Fibroblast of peridontal ligament (primary cell): ENCODE data around the gene SGSM2.
A peak's percentile ranks its signal among the peaks of the same experiment; 100 is the strongest.

Experiments
- DNase-seq: peaks from one replicate; pipeline ENCODE4 v3.0.0-alpha.2; 2010; ENCODE audit errors: extremely low read depth

The SGSM2 gene

DNA sequence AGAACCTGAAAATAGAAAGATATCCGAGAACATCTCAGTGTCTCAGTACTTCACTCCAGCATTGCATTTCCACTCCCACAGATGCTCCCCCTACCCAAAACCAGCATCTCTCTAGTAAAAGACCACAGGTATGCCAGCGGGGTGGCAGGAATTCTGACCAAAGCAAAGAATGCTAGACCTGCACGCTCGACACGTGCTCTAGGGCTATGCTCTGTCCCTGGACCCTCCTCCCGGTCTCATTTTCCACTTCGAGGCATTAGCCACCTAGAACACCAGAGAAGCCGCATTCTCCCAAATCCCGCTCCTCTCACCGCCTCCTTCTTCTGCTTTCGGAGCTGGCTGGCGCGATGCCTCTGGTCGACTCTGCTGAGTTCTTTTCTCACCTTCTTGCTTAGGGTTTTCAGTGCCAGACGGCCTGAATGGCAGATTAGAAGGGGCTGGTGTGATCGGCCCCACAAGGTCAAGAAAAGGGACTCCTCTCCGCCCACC is 1.5 kb upstream of the SGSM2 start:
- no peak for DNase-seq

DNA sequence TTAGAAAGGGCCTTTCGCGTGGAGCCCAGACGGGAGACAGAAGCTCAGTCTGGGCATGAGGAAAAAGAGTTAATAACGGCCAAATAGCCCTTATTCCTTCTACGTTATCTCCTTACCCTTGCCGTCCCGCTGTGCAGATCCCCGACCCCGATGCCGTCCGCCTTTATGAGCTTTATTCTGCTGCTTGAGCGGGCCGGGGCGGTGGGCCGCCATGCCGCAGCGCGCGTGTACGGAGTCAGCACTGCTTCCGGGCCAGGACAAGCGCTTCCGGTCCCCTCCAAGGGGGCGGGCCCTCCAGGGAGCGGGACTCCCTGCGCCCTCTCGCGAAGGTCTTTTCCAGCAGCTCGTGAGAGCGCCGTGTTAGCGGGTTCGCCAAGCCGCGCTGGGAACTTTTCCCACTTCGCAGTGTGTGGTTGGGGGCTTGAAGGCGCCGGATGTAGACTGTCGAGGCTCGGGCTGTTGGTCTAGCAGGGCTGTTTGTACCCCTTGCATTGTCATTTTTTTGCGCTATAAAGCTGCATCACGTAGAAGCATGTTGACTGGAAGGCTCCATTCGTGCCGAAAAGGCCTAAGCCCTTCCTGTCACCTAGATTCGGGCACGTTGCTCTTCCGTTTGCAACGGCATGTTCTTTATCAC is 968 bp upstream of the SGSM2 start, which contains the start of gene TSR1:
TSS of gene TSR1 (minus strand) at position 243 of the 637 bp plus-strand sequence. CDS start at position 213, 30 bp downstream.
- peak; percentile 85 for DNase-seq

DNA sequence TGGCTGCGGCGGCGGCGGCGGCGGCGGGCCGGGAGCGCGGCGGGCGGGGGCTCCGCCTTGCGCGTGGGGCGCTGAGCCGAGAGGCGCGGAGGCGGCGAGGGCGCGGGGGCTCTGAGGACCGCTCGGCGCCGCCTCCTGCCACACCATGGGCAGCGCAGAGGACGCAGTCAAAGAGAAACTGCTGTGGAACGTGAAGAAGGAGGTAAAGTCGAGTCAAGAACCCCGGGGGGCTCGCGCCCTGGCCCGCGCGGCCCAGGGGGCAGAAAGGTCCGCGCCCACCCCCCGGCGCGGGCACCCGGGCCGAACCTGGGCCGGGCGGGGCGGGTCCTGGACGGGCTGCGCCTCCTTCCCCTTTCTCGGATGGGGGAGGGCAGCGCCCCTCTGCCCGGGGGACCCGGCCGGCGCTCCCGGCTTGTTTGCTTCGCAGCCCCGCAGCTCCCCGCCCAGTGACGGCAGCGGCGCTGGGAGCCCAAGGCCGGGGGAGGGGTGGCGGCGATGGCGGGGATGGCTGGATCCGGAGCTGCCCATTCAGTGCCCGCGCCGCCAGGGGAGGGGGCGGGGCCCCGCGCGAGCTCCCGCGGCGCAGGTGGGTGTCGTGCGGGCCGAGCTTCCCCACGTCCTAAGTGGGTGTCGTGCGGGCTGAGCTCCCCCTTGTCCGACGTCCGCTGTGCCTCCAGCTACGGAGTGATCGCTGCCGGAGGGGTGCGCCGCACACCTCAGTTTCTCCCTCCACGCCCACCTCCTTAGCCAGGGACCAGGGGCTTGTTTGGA is 428 bp downstream of the SGSM2 start:
- DNase-seq = peak; percentile 36

DNA sequence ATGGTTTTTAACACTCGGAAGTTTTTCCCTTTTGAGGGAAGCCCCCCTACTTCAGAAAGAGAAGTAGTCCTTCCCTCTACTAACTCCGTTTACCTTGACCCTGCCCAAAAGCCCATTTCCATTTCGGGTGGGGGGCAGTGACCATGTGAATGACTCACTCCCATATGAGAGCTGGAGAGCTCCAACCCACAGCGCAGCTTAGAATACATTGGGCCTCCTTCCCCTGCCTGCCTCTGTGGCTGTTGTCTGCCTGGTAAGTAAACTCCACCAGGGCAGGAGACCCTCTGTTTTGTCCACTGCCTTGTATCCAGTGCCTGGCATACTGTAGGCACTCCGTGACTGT is 985 bp downstream of the SGSM2 start:
- peak; percentile 9 for DNase-seq

DNA sequence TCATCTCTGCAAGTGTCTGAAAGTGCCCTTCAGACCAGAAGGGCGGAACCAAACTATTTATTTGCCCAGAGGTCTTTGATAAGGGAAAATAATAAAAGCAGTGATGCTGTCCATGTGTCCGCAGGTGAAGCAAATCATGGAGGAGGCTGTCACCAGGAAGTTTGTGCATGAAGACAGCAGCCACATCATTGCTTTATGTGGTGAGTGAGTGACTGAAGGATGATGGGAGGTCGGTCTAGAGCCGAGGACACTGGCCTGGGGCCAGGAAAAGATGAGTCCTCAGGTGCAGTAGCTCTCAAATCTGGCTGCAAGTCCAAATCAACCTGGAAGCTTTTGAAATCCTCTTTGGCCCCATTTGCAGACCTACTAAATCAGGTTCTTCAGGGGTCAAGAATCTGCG is 6.1 kb downstream of the SGSM2 start:
- no peak for DNase-seq

DNA sequence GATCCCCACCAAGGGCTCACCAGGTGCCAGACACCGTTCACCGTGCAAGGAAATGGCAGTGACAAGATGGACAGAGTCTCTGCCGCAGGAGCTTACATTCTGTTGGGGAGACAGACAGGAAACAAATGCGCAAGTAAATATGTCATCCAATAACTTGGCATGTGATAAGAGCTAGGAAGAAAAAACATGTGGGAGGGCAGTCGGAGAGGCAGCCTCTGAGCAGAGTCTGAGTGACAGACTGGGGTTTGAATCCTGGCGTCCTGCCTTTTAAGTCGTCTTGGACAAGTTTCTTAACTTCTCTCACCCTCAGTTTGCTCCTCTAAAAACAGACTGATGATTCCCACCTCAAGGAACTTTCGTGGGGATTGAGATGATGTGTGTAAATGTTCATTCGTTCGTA is 7.2 kb downstream of the SGSM2 start:
- no peak for DNase-seq

DNA sequence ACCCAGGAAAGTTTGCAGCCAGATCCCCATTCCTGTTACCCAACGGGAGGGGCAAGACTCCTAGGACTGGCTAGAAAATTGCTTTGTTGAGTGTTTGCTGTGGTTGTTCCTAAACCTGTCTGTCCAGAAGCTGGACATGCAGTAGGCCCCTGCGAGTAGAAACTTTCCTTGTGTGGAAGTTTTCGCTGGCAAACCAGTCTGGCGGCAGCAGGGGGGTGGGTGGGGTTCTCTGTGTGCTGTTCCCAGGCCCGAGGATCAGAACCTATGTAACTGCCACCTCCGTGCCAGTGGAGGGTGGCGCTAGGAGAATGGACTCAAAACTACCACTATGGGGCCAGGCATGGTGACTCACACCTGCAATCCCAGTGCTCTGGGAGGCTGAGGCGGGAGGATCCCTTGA is 9.2 kb downstream of the SGSM2 start:
- DNase-seq = no peak

DNA sequence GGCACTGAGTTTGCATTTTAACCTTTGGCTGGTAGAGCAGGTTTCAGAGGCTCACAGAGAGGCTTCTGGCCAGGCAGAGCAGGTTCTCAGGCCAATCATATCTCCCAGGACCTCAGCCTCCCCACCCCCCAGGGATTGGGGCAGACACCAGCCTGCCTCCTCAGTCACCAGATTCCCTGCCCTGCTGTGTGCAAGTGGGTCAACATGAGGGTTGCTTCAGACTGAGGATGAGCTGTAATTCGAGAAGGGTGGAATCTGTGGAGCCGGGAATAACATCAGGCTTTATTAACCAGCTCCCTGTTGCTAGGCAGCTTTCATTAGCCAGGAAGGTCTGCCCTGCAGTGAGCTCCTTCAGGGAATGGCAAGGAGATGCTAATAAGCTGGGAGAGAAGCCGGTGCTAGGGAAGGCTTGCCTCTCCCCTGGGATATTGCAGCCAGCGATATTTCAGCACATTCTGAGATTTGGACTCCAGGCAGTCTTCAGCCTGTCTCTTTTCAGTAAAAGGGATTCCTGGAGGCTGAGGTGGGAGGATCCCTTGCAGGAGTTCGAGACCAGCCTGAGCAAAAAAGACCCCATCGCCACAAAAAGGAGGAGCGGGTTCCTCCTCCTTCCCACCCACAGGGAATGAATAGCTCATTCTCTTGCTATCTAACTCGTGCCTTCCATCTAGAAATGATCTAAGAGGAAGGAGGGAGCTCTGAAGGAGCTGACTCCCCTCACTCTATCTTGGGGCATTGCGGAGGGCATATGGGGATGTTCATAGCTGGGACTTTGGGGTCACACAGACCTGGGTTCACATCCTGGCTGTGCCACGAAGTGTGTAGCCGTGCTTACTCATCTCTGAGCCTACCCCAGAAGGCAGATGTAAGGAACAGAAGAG is 10.7 kb downstream of the SGSM2 start:
- DNase-seq = peak; percentile 81

DNA sequence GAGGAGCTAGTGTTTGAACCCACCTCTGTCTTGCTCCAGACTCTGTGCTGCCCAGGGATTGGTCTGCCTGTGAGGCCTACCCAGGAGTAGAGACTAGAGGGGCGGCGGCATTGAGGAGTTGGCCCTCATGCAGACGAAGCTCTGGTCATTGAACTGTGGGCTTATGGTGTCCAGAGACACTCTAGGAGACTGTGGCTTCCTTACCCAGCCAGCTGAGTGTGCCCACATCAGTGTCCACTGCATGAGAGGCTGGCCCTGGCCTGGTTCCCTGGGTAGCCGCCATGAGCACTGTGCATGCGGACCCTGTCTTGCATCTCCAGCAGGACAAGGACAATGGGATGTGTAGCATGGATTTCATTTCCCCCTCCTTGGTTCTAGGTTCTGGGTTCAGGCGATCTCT is 14.0 kb downstream of the SGSM2 start:
- DNase-seq = no peak

DNA sequence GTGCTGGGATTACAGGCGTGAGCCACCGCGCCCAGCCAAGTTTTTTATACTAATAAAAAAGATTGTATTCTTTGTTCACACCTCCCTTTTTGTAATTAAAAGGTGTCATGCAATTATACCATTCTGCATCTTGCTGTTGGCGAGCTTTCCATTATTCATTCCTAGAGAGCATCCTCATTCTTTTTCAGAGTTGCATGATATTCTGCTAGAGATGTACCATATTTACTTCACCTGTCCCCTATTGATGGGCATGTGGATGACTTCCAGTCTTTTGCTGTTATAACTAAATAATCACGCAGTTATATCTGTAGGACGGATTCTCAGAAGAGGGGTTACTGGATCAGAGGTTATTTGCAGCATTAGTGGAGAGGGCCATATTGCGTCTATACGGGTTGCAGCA is 17.0 kb downstream of the SGSM2 start:
- DNase-seq = no peak

DNA sequence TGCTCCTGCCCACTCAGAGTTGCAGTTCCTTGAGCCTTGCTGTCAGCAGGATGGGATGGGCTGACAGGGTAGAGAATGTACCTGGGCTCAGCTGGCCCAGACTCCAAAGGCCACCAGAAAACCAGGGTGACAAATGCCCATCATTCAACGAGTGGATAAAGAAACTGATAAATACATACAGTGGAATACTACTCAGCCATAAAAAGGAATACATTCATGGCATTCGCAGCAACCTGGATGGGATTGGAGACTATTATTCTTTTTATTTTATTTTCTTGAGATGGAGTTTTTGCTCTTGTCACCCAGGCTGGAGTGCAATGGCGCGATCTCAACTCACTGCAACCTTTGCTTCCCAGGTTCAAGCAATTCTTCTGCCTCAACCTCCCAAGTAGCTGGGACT is 19.9 kb downstream of the SGSM2 start:
- no peak for DNase-seq

DNA sequence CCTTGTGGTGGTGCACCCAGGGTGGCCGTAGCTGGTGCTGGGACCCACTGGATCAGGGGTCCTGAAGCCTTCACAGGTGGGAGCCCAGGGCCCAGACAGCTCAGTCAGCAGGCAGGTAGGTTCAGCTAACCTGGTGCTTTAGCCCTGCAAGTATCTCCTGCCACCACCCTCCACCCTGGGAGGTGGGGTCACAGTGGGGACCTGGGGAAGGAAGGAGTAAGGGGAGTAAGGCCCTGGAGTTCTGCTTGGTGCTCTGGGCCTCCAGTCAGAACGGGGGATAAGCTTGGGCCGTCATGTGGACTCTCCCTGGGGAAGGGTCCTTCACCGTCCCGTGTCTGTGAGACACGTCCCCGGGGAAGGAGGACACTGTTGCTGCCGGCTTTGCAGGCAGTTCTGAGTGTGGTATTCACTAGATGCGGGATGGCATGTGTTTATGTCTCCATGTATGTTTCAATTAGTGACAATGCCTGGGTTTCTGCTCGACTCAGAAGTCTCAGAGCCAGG is 20.7 kb downstream of the SGSM2 start:
- DNase-seq = no peak

DNA sequence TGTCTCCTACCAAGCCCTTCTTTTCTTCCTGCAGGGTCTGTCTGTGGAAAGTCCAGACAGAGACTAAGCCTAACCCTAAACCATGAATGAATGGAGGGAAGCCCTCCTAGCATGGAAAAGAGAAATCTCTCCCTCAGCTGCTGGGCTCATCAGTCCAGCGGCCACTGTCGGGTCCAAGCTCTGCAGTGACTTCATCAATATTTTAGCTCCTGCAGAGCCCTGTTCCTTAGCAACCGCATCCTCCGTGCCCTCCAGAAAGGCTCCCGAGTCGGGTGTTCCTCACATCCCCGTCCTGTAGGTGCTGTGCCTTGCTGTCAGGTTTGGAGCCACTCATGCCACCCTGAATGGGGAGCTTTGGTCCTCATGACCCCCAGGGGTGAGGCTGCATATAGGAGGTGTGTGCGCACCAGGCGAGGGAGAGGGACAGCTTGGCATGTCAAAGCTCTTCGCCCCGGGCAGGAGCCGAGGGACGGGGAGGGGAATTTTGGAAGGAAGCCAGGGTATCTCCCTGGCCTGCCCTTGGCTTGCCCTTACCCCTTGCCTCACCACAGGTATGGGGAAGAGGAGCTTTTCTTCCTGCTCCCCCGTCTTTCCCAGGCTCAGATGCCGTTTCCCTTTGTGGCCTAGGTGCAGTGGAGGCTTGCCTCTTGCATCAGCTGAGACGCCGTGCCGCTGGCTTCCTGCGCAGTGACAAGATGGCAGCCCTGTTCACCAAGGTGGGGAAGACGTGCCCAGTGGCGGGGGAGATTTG is 23.9 kb downstream of the SGSM2 start:
- DNase-seq = no peak

DNA sequence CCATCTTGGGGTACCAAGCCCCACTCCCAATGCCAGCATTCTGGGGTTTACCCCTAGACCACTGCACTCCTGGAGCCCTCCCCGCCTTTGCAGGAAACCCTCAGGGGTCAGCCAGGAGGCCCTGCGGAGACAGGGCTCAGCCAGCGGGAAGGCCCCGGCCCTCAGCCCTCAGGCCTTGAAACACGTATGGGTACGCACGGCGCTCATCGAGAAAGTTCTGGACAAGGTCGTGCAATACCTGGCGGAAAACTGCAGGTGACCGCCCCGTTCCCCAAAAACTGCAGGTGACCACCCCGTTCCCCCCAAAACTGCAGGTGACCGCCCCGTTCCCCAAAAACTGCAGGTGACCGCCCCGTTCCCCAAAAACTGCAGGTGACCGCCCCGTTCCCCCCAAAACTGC is 24.7 kb downstream of the SGSM2 start:
- no peak for DNase-seq

DNA sequence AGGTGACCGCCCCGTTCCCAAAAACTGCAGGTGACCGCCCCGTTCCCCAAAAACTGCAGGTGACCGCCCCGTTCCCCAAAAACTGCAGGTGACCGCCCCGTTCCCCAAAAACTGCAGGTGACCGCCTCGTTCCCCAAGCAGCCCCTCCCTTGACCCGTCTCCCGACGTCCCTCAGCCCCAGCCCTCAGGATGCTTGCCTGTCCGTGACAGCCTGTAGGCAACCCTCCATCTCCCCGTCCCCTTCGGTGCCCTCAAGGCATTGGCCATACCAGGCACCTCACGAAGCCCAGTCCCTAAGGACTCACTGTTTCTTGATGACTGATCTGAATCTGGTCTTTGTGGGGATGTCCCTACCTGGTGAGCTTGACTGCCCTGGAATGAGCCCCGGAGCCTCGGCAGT is 25.1 kb downstream of the SGSM2 start:
- no peak for DNase-seq

DNA sequence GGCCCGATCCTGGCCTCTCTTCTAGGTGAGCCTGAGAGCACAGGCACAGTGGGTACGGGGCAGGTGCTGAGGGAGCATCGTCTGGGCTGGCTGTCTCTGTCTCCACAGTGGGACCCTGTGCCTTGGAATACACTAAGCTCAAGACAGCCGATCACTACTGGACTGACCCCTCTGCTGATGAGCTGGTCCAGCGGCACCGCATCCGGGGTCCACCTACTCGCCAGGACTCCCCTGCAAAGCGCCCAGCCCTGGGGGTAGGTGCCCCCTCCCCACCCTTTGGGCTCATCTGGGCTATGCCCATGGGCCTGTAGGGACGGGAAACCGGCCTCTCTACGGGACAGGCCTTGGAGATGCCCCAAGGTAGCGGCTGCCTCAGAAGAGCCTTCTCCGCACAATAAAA is 25.6 kb downstream of the SGSM2 start:
- no peak for DNase-seq

DNA sequence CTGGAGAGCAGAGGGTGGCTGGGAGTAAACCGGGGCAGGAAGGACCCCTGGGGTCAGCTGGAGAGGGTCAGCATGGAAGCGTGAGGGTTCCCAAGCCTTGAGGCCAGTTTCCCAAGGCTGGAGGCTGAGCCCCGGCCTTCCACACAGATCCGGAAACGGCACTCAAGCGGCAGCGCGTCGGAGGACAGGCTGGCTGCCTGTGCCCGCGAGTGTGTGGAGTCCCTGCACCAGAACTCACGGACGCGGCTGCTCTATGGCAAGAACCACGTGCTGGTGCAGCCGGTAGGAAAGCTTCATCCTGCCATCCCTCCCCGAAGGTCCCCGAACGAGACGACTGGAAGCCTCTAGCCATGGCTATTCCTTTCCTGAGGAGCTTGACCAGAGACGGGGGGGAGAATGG is 26.0 kb downstream of the SGSM2 start:
- no peak for DNase-seq

DNA sequence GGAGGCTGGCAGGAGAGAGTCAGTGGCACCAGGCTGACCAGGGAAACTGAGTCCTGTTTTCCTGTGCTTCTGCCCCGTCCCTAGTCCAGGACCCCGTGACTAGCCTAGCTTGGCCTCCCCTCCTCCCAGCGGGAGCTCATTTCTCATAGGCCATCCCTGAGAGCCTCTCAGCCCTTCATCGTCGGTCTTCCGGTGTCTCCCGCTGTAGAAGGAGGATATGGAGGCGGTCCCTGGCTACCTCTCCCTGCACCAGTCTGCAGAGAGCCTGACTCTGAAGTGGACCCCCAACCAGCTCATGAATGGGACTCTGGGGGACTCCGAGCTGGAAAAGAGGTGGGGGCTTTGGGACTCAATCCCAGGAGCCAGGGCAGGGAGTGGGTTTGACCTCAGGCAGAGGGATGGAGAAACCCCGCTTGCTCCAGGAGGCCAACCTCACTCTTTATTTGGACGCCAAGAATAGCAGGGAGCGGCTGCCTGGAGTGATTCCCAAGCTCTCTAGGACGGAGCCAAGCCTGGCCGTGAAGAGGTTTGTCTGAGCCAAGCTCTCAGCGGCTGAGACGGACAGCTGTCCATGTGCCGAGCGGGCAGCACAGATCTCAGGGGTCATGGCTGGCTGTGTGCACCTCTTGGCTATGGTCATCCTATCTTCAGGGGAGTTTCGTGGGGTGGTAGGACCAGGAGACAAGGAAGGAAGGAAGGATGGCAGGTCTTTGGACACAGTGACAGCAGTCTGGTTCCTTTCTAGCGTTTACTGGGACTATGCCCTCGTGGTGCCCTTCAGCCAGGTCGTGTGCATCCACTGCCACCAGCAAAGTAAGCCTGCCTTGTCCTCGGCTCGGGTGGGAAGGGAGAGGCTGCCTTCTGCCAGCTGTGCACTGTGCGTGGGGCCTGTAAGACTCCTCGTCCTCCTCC is 26.8 kb downstream of the SGSM2 start:
- DNase-seq = no peak

DNA sequence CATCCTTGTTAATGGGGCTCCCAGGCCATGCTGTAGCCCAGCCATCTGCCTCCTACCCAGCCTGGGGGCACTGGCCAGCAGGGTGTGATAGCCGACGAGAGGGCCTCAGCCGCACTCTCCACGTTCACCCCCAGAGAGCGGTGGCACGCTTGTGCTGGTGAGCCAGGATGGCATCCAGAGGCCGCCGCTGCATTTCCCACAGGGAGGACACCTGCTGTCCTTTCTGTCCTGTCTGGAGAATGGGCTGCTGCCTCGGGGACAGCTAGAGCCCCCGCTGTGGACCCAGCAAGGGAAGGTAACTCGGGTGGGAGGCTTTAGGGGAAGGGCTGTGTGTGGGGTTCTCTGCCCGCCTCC is 27.4 kb downstream of the SGSM2 start:
- DNase-seq = no peak

DNA sequence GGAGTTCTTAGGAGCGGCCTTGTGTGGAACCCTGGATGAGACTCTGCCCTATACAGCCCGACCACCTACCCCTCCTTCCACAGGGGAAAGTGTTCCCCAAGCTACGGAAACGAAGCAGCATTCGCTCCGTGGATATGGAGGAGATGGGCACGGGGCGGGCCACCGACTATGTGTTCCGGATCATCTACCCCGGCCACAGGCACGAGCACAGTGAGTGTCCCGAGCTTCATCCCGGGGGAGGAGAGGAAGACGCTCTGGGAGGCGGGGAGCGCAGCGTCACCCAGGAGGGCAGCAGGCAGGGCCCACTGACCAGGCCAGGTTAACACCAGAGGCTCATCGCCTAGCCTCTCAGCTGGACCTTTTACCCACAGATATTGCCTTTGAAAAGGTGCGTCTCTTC is 27.8 kb downstream of the SGSM2 start:
- DNase-seq = no peak
